Lower leg skin (tissue), 3 donors: ENCODE data around the gene ARPC2.

Experiments used
- CTCF ChIP-seq, 3 donors: fragments of 450-650 bp; IDR thresholded peaks; one replicate each; pipeline ENCODE4 v1.5.1; 2016; ENCODE audit warnings: antibody characterized with exemption in 3 of 3, mild to moderate bottlenecking in 3 of 3, moderate library complexity in 2 of 3
- POLR2A ChIP-seq, 2 donors: fragments of 450-650 bp; IDR thresholded peaks; one replicate each; pipeline ENCODE4 v1.6.1; 2016 to 2017; ENCODE audit warnings: antibody characterized with exemption in 2 of 2, mild to moderate bottlenecking in 1 of 2, moderate library complexity in 1 of 2

GRCh38 chr2:218267259-218267658, 50.3 kb downstream of the ARPC2 start:
- TF ChIP-seq CTCF (IDR thresholded peaks at IDR 0.05) (no peak), POLR2A (IDR thresholded peaks at IDR 0.05) (no peak)
